ENCODE measurements around the gene KIAA1217.
"Not testable (repeated sequence)": the region's sequence is repeated elsewhere in the genome, so short reads cannot be mapped to it uniquely, and the experiment has no call there.

The KIAA1217 gene

GRCh38 chr10:24415455-24416125, 206.7 kb downstream of the KIAA1217 start:
- DNase-seq, result no peak

DNA sequence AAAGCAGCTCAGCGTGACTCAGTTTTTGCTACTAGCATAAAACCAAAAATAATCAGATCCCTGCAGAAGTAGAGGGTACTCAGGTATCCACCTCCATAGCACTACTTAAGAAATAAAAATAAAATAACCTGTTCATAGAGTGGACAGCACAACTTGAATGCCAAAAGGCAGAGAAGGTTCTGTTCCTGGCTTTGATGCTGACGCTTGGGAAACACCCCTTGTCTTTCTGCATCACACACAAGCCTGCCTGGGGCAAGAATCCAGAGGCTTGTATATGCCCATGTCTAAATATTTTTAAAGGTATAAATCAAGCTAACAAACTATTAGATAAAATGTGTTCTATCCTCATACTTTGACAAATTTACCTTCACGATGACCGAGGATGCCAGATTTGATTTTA, 207.3 kb downstream of the KIAA1217 start:
- DNase-seq, result no peak

DNA sequence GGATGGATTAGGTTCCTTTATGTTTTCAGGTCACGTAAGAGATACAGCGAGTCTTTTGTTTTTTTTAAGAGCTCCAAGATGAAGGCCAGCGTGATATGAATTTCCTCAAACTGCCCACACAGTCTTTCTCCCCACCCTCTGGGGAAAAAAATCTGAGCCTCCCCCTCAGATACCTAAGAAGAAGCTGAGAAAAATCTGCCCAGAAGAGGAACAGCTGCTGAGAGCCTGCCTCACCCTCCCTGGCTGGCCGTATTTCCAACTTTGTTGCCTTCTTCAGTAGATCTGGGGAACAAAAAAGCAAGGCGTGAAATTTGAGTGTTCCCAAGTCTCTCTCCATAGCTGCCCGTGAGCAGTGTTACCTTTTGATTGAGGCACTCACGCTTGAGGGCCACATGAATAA, 208.1 kb downstream of the KIAA1217 start:
- DNase-seq, result no peak

GRCh38 chr10:24418532-24418931, 209.6 kb downstream of the KIAA1217 start:
- DNase-seq, result peak; percentile 12 to 37

DNA sequence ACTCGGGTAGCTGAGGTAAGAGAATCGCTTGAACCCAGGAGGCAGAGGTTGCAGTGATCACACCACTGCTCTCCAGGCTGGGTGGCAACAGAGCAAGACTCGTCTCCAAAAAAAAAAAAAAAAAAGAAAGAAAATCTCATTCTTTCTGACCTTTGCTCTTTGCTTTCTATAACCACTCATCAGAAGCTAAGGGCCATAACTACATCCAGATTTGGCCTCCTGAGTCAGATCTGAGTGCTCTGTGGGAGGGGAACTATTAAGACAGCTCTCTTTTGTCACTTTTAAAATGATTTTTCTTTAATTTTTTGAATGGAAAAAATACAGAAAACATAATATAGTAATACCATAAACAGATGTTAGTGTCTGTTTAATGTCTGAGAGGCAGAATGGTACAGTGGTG, 210.1 kb downstream of the KIAA1217 start:
- DNase-seq, result no peak

GRCh38 chr10:24425151-24425550, 216.2 kb downstream of the KIAA1217 start:
- no peak for DNase-seq

DNA sequence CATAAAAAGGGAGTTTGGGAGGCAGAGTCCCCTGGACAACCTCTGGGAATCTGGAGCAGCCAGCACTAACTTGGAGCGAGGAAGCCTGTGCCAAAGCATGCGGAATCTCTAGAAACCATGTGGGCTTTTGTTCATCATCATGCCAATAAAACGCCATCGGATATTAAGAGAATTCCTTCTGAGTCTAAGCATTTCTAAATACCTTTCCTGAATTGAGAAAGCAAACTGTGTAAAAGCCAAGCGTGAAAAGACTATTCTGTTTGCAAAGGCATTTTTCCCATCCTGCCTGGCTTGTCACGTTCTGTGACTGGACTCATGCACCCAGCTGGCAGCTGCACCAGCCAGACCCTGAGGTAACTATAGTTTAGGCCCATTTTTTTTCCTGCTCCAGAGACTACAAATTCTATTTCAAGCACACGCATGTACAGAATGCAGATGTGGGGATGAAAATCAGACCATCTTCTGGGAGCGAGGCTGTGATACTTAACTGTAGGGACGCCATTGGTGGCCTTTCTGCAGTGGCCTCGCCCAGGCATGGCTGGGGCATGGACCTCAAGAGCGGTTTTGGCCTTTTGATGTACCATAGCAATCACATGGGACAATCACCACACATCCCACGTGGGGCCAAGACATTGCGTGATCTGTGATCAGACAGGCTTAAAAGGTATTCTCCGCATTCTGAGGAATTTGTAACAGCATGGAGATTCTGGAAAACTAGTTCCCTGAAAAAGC, 218.9 kb downstream of the KIAA1217 start:
- no peak for DNase-seq

GRCh38 chr10:24428410-24428782, 219.5 kb downstream of the KIAA1217 start:
- no peak for DNase-seq

GRCh38 chr10:24430591-24430990, 221.7 kb downstream of the KIAA1217 start:
- DNase-seq, result no peak

DNA sequence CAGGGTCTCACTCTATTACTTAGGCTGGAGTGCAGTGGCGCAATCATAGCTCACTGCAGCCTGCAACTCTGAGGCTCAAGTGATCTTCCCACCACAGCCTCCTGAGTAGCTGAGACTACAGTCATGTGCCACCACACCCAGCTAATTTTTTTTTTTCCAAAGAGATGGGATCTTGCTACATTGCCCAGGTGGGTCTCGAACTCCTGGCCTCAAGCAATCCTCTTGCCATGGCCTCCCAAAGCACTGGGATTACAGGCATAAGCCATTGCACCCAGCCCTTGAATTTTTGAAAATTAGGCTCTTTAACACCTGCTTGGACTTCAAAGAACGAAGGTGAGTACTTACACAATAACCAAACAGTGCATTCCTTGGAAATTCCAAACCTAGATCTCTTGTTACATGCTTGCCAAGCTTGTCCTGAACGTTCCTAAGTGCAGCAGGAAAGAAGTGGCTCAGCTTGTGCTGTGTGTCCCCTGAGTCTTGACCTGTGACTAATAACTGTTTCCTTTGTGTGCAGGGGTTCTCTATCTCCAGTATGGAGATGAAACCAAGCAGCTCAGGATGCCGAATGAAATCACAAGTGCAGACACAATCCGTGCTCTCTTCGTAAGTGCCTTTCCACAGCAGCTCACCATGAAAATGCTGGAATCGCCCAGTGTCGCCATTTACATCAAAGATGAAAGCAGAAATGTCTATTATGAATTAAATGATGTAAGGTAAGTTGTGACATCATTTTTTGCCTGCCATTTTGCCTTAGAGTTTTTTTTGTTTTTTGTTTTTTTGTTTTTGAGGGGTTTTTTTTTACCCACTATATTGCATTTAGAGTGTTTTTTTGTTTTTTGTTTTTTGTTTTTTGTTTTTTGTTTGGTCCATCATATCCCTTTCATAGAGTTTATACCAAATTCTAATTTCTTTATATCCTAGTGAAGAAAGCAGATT, 223.8 kb downstream of the KIAA1217 start:
- no peak for DNase-seq

DNA sequence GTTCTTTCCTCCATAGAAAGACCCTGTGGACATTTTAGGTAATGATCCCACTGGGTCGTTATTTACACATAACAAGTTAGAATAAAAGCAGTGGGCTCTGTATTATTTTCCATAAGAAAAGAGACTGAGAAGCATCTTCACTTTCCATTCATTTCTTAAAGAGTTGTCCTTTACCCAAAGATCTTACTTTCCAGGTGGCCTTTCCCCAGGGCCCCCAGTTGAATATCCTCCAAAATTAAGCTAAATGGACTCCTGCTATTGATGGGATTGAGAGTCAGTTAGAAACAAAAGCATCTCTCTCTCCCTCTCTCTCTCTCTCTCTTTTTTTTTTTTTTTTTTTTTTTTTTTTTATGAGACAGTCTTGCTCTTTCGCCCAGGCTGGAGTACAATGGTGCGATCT, 224.8 kb downstream of the KIAA1217 start:
- DNase-seq, result no peak

GRCh38 chr10:24434961-24435360, 226.0 kb downstream of the KIAA1217 start:
- DNase-seq, result no peak

GRCh38 chr10:24435374-24435773, 226.4 kb downstream of the KIAA1217 start:
- DNase-seq, result no peak

- no peak for DNase-seq
These were observed 228.4 kb downstream of the KIAA1217 start for GRCh38 chr10:24437302-24437701.

DNA sequence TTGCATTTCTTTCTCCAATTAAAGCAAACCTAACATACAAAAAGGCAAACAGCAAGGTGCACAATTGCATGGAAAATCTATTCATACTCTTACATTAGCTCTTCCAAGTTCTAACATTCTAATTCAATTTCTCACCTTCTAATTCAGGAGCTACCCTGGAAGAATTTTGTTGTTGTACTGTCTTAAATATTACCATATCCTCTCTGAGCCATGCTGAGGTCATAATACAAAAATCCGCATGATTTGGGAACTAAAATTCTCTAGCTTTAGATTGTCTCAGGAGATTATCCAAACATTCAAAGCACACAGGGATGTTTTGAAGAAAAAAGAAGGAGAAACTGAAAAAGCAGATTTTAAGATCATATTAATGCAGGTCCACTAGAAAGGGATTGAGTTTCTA, 229.9 kb downstream of the KIAA1217 start:
- no peak for DNase-seq

DNA sequence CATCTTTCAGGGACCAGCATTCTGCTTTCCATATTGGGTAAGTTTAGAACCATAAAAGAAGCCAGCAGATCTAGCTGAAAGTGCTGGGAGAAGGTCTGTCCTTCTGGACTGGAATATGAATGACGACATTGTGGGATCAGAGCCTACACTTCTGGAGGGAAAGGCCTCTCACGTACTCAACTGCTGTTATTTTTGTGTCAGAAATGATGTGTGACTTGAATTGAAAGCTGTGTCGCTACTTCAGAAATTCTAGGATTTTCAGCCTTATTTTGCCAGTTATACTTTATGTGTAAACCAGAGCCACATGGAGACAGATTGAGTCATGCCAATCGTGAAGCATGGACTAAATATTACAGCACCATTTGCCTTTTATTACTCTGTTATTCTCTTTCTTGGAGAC, 231.0 kb downstream of the KIAA1217 start:
- DNase-seq, result no peak

DNA sequence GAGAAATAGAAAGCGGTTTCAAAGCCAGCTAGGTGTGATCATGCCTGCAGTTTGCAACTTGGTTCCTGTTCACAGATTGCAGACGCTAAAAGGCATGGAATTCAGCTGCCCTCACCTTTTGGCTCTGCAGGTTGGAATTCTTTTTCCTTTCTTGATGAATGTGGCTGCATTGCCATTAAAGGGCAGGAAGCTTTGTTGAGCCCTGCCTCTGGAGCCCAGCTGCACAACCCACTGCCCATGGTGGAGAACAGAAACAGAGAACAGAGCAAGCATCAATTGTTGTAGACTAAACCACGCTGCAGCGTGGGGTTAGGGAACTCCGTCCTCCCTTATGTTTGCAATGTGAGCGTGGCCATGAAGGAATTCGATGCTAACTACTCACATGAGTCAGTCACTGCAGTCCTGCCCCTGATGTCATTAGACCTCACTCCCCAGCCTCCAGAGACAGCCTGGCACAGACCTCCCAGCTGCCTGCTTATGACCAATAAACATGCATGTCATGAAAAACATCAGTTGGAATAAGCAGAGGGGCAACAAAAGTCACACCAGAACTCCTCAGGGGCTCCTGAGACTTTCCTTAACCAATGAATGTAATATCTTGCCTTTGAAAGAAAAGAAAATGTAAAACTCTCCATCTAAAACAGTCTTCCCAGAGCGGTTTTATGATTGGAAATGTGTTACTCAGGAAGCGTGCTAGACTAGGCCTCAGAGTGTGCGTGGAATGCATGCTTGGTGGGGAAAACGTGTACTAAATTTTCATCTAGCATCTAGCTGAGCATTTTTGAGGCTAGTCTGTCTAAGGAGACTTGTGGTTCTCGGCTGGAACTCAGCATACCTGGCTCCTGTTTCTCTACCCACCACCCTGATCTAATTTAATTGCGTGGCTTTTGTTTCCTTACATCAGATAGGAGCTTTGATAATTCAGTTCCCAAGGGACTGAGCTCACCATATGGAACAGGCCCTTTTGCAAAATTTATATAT, 232.2 kb downstream of the KIAA1217 start:
- no peak for DNase-seq

- no peak for DNase-seq
These were observed 233.3 kb downstream of the KIAA1217 start for GRCh38 chr10:24442234-24442633.

- DNase-seq, result not testable (repeated sequence)
These were observed 233.8 kb downstream of the KIAA1217 start for GRCh38 chr10:24442641-24443174.

DNA sequence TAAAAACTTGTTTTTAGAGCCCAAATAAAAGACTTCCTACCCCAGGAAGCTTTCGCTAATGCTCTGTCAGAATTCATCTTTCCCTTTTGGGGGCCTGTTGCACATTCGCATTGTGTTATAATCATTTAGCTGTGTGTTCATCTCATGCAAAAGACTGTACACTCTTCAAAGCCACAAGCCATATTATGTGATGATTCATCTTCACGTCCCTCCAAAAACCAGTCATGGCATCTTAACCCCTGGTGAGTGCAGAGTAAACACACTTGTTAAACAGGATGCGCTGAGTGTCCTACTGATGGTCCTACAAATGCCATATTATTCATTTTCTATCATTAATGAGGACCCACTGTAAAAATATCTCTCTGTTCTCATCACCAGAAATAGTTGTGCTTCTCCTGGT, 235.4 kb downstream of the KIAA1217 start:
- no peak for DNase-seq

- not testable (repeated sequence) for DNase-seq
These were observed 237.0 kb downstream of the KIAA1217 start for GRCh38 chr10:24445958-24446357.

- no peak for DNase-seq
These were observed 237.8 kb downstream of the KIAA1217 start for GRCh38 chr10:24446739-24447138.
